ENCODE results near the gene MLLT3.

MLLT3 gene

GRCh38 chr9:20491612-20492011 lies 130.7 kb downstream of the MLLT3 start:
- Mint-ChIP-seq H3K36me3 (no peaks in the 10 kb centered on the region), H3K4me1 (peaks cover 3 to 7% of the 10 kb centered on the region in 2 donors), H3K27me3 (no peaks in the 10 kb centered on the region), H3K9me3 (no peaks in the 10 kb centered on the region), H3K27ac (no peak overlapping the region), H3K4me3 (no peak overlapping the region)
- ATAC-seq (replicated peaks) (no peak), DNase-seq (no peak)

- H3K27me3 Mint-ChIP-seq, result no peaks in the 10 kb centered on the region
- no peaks in the 10 kb centered on the region for H3K9me3 Mint-ChIP-seq
- no peak for DNase-seq
- peaks cover 3 to 7% of the 10 kb centered on the region in 2 donors for H3K4me1 Mint-ChIP-seq
- no peaks in the 10 kb centered on the region for H3K36me3 Mint-ChIP-seq
- no peak for ATAC-seq (replicated peaks)
- no peak overlapping the region for H3K4me3 Mint-ChIP-seq
- H3K27ac Mint-ChIP-seq, result no peak overlapping the region
Measured at GRCh38 chr9:20490246-20490834, 132.0 kb downstream of the MLLT3 start.

DNA sequence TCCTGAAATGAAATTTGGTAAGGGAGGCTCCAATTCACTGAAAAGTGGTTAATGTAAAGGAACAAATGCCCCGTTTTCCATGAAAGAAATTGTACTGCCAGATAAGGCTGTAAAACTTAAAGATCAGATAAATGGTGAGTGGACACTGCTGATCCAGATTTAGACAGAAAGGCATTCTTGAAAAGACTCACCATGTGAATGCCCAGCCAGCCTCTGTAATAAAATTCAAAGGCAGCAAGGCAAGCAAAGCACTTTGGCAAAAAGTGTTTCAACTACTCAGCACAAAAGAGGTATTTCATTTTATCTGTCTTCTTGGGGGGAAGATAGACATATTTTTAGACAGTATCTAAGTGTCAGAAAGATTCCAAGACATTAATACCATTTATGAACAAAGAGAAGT lies 133.6 kb downstream of the MLLT3 start:
- Mint-ChIP-seq H3K9me3 (no peaks in the 10 kb centered on the region), H3K27ac (no peak overlapping the region), H3K4me3 (no peak overlapping the region), H3K36me3 (no peaks in the 10 kb centered on the region), H3K27me3 (no peaks in the 10 kb centered on the region), H3K4me1 (peaks cover 3 to 7% of the 10 kb centered on the region in 2 donors)
- no peak for DNase-seq
- ATAC-seq (replicated peaks), result no peak

GRCh38 chr9:20486552-20486951 lies 135.7 kb downstream of the MLLT3 start:
- no peak for DNase-seq
- H3K36me3 Mint-ChIP-seq, result no peaks in the 10 kb centered on the region
- H3K9me3 Mint-ChIP-seq, result no peaks in the 10 kb centered on the region
- H3K4me3 Mint-ChIP-seq, result no peak overlapping the region
- H3K27me3 Mint-ChIP-seq, result no peaks in the 10 kb centered on the region
- no peak overlapping the region for H3K27ac Mint-ChIP-seq
- ATAC-seq (replicated peaks), result no peak
- peaks cover 3 to 6% of the 10 kb centered on the region in 2 donors for H3K4me1 Mint-ChIP-seq

DNA sequence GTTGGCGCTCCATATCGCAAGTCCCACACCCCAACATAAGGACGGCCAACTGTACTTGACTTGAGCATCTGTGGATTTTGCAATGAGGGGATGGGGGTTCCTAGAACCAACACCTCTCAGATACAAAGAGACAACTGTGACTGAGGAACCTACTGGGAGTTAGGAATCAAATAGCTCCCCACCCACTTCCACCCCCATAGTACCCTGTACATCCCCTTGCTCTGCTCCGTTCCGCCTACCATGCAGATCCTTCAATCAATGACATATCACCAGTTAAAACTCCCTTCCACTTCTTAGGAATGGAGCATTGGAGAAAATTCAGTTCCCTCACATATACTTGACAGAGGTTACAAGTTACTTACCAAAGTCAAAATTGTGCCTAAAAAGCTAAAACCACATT lies 140.9 kb downstream of the MLLT3 start:
- ATAC-seq (replicated peaks) (no peak), DNase-seq (no peak)
- Mint-ChIP-seq H3K4me3 (no peak overlapping the region), H3K9me3 (no peaks in the 10 kb centered on the region), H3K4me1 (no peaks in the 10 kb centered on the region), H3K27ac (no peak overlapping the region), H3K36me3 (no peaks in the 10 kb centered on the region), H3K27me3 (no peaks in the 10 kb centered on the region)

GRCh38 chr9:20480249-20480648 lies 142.1 kb downstream of the MLLT3 start:
- Mint-ChIP-seq H3K36me3 (no peaks in the 10 kb centered on the region), H3K4me3 (no peak overlapping the region), H3K27ac (no peak overlapping the region), H3K9me3 (no peaks in the 10 kb centered on the region), H3K4me1 (no peaks in the 10 kb centered on the region), H3K27me3 (no peaks in the 10 kb centered on the region)
- ATAC-seq (replicated peaks) (no peak), DNase-seq (no peak)

DNA sequence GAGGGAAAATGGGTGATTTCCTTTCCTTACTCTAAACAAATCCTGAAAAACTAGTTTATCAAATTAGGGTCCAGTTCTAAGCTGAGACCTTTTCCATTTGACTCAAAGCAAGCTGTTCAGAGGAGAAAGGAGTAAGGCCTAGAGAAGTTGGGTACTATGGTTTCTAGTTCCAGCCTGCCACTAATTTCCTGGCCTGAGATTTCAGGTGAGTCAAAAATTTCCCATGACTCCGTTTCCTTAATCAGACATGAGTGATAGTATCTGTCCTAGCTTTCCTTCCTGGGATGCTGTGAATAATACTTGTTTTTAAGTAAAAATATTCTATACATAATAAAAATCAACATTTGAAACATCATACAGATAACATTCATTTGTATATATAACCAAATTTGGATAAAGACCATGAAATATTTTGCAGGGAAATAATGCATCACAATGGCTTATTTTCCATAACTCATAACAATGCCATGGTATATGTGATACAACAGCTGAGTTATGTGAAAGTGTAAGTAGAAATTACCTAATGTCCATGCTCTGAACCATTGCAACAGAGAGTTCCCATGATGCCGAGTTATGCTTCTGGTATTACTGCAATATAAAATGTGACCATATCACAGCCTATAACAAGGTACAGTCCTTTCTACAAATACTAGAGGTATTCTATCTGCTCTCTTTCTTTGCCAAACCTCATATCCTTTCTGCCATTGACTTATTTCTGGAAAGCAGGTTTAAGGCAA lies 142.7 kb downstream of the MLLT3 start:
- H3K27me3 Mint-ChIP-seq, result no peaks in the 10 kb centered on the region
- no peaks in the 10 kb centered on the region for H3K36me3 Mint-ChIP-seq
- H3K9me3 Mint-ChIP-seq, result no peaks in the 10 kb centered on the region
- H3K27ac Mint-ChIP-seq, result no peak overlapping the region
- no peak for DNase-seq
- no peak overlapping the region for H3K4me3 Mint-ChIP-seq
- ATAC-seq (replicated peaks), result no peak
- no peaks in the 10 kb centered on the region for H3K4me1 Mint-ChIP-seq

GRCh38 chr9:20478786-20479185 lies 143.5 kb downstream of the MLLT3 start:
- H3K4me1 Mint-ChIP-seq, result no peaks in the 10 kb centered on the region
- no peaks in the 10 kb centered on the region for H3K27me3 Mint-ChIP-seq
- no peaks in the 10 kb centered on the region for H3K36me3 Mint-ChIP-seq
- no peaks in the 10 kb centered on the region for H3K9me3 Mint-ChIP-seq
- no peak overlapping the region for H3K27ac Mint-ChIP-seq
- no peak for ATAC-seq (replicated peaks)
- H3K4me3 Mint-ChIP-seq, result no peak overlapping the region
- DNase-seq, result no peak

GRCh38 chr9:20477940-20478620 lies 144.2 kb downstream of the MLLT3 start:
- no peaks in the 10 kb centered on the region for H3K4me1 Mint-ChIP-seq
- no peaks in the 10 kb centered on the region for H3K36me3 Mint-ChIP-seq
- no peak overlapping the region for H3K4me3 Mint-ChIP-seq
- no peaks in the 10 kb centered on the region for H3K9me3 Mint-ChIP-seq
- H3K27me3 Mint-ChIP-seq, result no peaks in the 10 kb centered on the region
- ATAC-seq (replicated peaks), result no peak
- no peak for DNase-seq
- H3K27ac Mint-ChIP-seq, result no peak overlapping the region

GRCh38 chr9:20476912-20477521 lies 145.3 kb downstream of the MLLT3 start:
- Mint-ChIP-seq H3K36me3 (no peaks in the 10 kb centered on the region), H3K4me3 (no peak overlapping the region), H3K9me3 (no peaks in the 10 kb centered on the region), H3K27me3 (no peaks in the 10 kb centered on the region), H3K4me1 (no peaks in the 10 kb centered on the region), H3K27ac (no peak overlapping the region)
- DNase-seq (no peak), ATAC-seq (replicated peaks) (no peak)

DNA sequence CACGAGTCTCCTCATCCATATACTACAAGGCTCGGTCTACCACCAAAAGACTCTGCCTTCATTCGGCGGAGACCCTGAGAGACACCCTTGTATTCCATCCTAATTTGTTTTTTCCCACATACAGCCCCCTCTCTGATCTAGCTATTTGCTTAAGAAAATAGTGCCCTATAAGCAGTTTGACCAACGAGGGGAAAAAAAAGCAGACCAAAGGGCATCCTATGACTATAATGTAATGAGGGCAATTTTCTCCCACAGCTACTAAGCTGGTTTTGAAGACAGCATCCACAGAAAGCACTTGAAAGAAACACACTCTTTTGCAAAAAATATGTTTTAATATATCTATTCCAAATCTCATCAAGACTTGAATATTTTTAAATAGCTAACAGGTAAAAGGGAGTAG lies 147.8 kb downstream of the MLLT3 start:
- H3K27ac Mint-ChIP-seq, result no peak overlapping the region
- H3K9me3 Mint-ChIP-seq, result no peaks in the 10 kb centered on the region
- DNase-seq, result no peak

GRCh38 chr9:20473515-20474013 lies 148.7 kb downstream of the MLLT3 start:
- no peak overlapping the region for H3K4me3 Mint-ChIP-seq
- no peaks in the 10 kb centered on the region for H3K36me3 Mint-ChIP-seq
- no peaks in the 10 kb centered on the region for H3K4me1 Mint-ChIP-seq
- DNase-seq, result no peak
- H3K27ac Mint-ChIP-seq, result no peak overlapping the region
- no peak for ATAC-seq (replicated peaks)
- H3K9me3 Mint-ChIP-seq, result no peaks in the 10 kb centered on the region
- no peaks in the 10 kb centered on the region for H3K27me3 Mint-ChIP-seq

More for the DNA sequence above, 147.8 kb downstream of the MLLT3 start:
- no peaks in the 10 kb centered on the region for H3K4me1 Mint-ChIP-seq
- H3K27me3 Mint-ChIP-seq, result no peaks in the 10 kb centered on the region
- no peaks in the 10 kb centered on the region for H3K36me3 Mint-ChIP-seq
- no peak for ATAC-seq (replicated peaks)
- no peak overlapping the region for H3K4me3 Mint-ChIP-seq

- ATAC-seq (replicated peaks), result no peak
- Mint-ChIP-seq H3K36me3 (no peaks in the 10 kb centered on the region), H3K27ac (no peak overlapping the region), H3K9me3 (no peaks in the 10 kb centered on the region), H3K27me3 (peaks cover 0 to 4% of the 10 kb centered on the region in 2 donors), H3K4me1 (no peaks in the 10 kb centered on the region), H3K4me3 (no peak overlapping the region)
- no peak for DNase-seq
Measured at GRCh38 chr9:20472342-20473045, 149.8 kb downstream of the MLLT3 start.

- H3K4me3 Mint-ChIP-seq, result no peak overlapping the region
- DNase-seq (no peak), ATAC-seq (replicated peaks) (no peak)
- no peak overlapping the region for H3K27ac Mint-ChIP-seq
- no peaks in the 10 kb centered on the region for H3K9me3 Mint-ChIP-seq
- peaks cover 4 to 5% of the 10 kb centered on the region in 2 donors for H3K4me1 Mint-ChIP-seq
- H3K36me3 Mint-ChIP-seq, result no peaks in the 10 kb centered on the region
- peaks cover 5 to 6% of the 10 kb centered on the region in 2 donors for H3K27me3 Mint-ChIP-seq
Measured at GRCh38 chr9:20466328-20467008, 155.8 kb downstream of the MLLT3 start.

Measured in stimulated activated naive B cell treated with anti-CD40 and anti-IgM and Interleukin-4, amounts not matched to agents 10 μg/mL and 1 μg/mL and 100 μg/mL, for 72 hours (primary cell).